A204.1 (cell line): ENCODE measurements around the gene SAE1.
"Not testable (repeated sequence)": the region's sequence is repeated elsewhere in the genome, so short reads cannot be mapped to it uniquely, and the experiment has no call there.

Experiments used
- FAIRE-seq: peaks from 2 replicates; lab custom pipeline; 2012; peaks lifted over from hg19 to GRCh38; lab: Jason Lieb, UNC

The SAE1 gene

GRCh38 chr19:47240996-47241918 is 110.6 kb downstream of the SAE1 start:
- no peak for FAIRE-seq

GRCh38 chr19:47241919-47242577 is 111.4 kb downstream of the SAE1 start:
- FAIRE-seq, result no peak

- FAIRE-seq, result no peak
Measured at GRCh38 chr19:47243364-47243775, 112.7 kb downstream of the SAE1 start.

- no peak for FAIRE-seq
Measured at GRCh38 chr19:47243776-47244547, 113.3 kb downstream of the SAE1 start.

GRCh38 chr19:47247308-47247990 is 116.8 kb downstream of the SAE1 start:
- FAIRE-seq, result no peak

GRCh38 chr19:47253016-47253415 is 122.4 kb downstream of the SAE1 start:
- not testable (repeated sequence) for FAIRE-seq

- no peak for FAIRE-seq
Measured at GRCh38 chr19:47253467-47253881, 122.8 kb downstream of the SAE1 start.

- no peak for FAIRE-seq
Measured at GRCh38 chr19:47253970-47254369, 123.3 kb downstream of the SAE1 start.

- FAIRE-seq, result peak; percentile 73
Measured at GRCh38 chr19:47255879-47256692, 125.5 kb downstream of the SAE1 start, which contains the start of gene CCDC9. TSS of gene CCDC9 (plus strand) at chr19:47256525. CDS start at chr19:47258401, 1,876 bp downstream.

- peak; percentile 98 for FAIRE-seq
Measured at GRCh38 chr19:47256693-47257410, 126.2 kb downstream of the SAE1 start.

- FAIRE-seq, result no peak
Measured at GRCh38 chr19:47257411-47258169, 127.0 kb downstream of the SAE1 start.

GRCh38 chr19:47258434-47258833 is 127.8 kb downstream of the SAE1 start:
- FAIRE-seq, result no peak

- no peak for FAIRE-seq
Measured at GRCh38 chr19:47258895-47259555, 128.4 kb downstream of the SAE1 start.
